Esophagus muscularis mucosa (tissue), 3 donors: ENCODE data around the gene PDLIM5.

Experiments
- POLR2A ChIP-seq: fragments of 450-650 bp; IDR thresholded peaks from one replicate; pipeline ENCODE4 v1.6.1; 2017; ENCODE audit warnings: antibody characterized with exemption, moderate library complexity, mild to moderate bottlenecking, low read depth
- TF ChIP-seq, protein P1 (sequence below), 3 experiments: fragments of 200-600 bp in 2 of 3; fragments of 450-650 bp in 1 of 3; sonication (generic) in 2 of 3; IDR thresholded peaks; one replicate each; pipeline ENCODE4 v1.5.1; 2017 to 2019; ENCODE audit warnings: antibody characterized with exemption in 3 of 3, mild to moderate bottlenecking in 2 of 3, moderate library complexity in 1 of 3

DNA sequence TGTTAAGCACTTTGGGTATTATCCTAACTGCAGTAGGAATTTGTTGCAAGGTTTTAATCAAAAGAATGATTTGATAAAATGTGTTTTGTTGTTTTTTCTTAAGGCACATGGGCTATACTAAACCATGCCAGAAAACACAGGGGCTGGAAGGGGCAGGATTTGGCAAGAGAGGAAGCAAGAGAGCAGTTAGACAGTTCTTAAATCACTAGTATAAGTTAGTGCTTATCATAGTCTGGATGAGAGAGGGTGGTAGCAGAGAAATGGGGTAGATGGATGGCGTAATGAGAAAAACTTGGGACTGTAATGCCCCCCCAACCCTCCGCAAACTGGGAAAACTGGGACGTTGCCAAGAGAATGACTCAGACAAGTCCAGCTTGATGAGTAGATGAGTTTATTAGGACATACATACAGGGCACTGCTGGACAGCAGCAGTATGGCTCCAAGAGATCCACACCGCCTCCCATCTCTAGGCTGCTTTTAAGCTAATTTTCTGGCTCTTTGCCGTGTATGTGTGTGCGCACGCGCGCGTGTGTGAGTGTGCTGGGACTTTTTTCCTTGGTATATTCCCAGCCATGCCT is 151.5 kb downstream of the PDLIM5 start:
- TF ChIP-seq, protein P1, sequence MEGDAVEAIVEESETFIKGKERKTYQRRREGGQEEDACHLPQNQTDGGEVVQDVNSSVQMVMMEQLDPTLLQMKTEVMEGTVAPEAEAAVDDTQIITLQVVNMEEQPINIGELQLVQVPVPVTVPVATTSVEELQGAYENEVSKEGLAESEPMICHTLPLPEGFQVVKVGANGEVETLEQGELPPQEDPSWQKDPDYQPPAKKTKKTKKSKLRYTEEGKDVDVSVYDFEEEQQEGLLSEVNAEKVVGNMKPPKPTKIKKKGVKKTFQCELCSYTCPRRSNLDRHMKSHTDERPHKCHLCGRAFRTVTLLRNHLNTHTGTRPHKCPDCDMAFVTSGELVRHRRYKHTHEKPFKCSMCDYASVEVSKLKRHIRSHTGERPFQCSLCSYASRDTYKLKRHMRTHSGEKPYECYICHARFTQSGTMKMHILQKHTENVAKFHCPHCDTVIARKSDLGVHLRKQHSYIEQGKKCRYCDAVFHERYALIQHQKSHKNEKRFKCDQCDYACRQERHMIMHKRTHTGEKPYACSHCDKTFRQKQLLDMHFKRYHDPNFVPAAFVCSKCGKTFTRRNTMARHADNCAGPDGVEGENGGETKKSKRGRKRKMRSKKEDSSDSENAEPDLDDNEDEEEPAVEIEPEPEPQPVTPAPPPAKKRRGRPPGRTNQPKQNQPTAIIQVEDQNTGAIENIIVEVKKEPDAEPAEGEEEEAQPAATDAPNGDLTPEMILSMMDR (IDR thresholded peaks at IDR 0.05) = no peak
- TF ChIP-seq POLR2A = no peak
